SK-N-SH treated with all-trans-retinoic acid at 6 μM for 48 hours (cell line): ENCODE results near the gene PLAA.

Experiments
- ATAC-seq: fragments of 200-7000 bp; cut with Tn5 transposase; 3 replicates; pipeline ENCODE4 v1.9.1; 2020; ENCODE audit warnings: mild to moderate bottlenecking, moderate library complexity
- ARNTL ChIP-seq: fragments of 450-650 bp; formaldehyde crosslinking; IDR thresholded peaks from 2 replicates; pipeline ENCODE4 v1.5.0; 2020; ENCODE audit warnings: low read depth, mild to moderate bottlenecking, moderate library complexity, borderline replicate concordance
- ESRRG ChIP-seq: fragments of 250-450 bp; sonication (Bioruptor Pico); IDR thresholded peaks from 2 replicates; pipeline ENCODE4 v1.6.1; 2021; ENCODE audit warnings: mild to moderate bottlenecking
- ISL1 ChIP-seq: fragments of 250-450 bp; sonication (Bioruptor Pico); IDR thresholded peaks from 2 replicates; pipeline ENCODE4 v2.1.2; 2022; ENCODE audit warnings: mild to moderate bottlenecking, moderate library complexity
- OSR1 ChIP-seq: fragments of 250-450 bp; sonication (Bioruptor Pico); IDR thresholded peaks from 2 replicates; pipeline ENCODE4 v1.8.0; 2022; ENCODE audit warnings: moderate library complexity, mild to moderate bottlenecking, inconsistent platforms
- PPARA ChIP-seq: fragments of 250-450 bp; sonication (Bioruptor Pico); IDR thresholded peaks from 2 replicates; pipeline ENCODE4 v1.5.0; 2020; ENCODE audit warnings: mild to moderate bottlenecking, borderline replicate concordance
- RARB ChIP-seq: fragments of 250-450 bp; sonication (Bioruptor Pico); IDR thresholded peaks from 2 replicates; pipeline ENCODE4 v1.8.0; 2021; ENCODE audit warnings: mild to moderate bottlenecking, moderate library complexity
- TOX ChIP-seq: fragments of 250-450 bp; sonication (Bioruptor Pico); IDR thresholded peaks from 2 replicates; pipeline ENCODE4 v1.8.0; 2021; ENCODE audit warnings: mild to moderate bottlenecking, moderate library complexity, borderline replicate concordance
- ZC3H10 ChIP-seq: fragments of 250-450 bp; sonication (Bioruptor Pico); IDR thresholded peaks from 2 replicates; pipeline ENCODE4 v1.5.1; 2021; ENCODE audit warnings: mild to moderate bottlenecking, moderate library complexity
- ZFP3 ChIP-seq: fragments of 250-450 bp; sonication (Bioruptor Pico); IDR thresholded peaks from 2 replicates; pipeline ENCODE4 v1.5.0; 2020; ENCODE audit warnings: mild to moderate bottlenecking, moderate library complexity
- ZFP30 ChIP-seq: fragments of 450-650 bp; formaldehyde crosslinking; IDR thresholded peaks from 2 replicates; pipeline ENCODE4 v1.5.0; 2022; ENCODE audit warnings: mild to moderate bottlenecking, moderate library complexity
- ZNF565 ChIP-seq: fragments of 450-650 bp; formaldehyde crosslinking; conservative IDR thresholded peaks from 2 replicates; pipeline ENCODE4 v1.5.0; 2020; ENCODE audit warnings: low read depth, mild to moderate bottlenecking, moderate library complexity
- ZNF70 ChIP-seq: fragments of 450-650 bp; formaldehyde crosslinking; IDR thresholded peaks from 2 replicates; pipeline ENCODE4 v1.5.0; 2020; ENCODE audit warnings: mild to moderate bottlenecking, moderate library complexity
- ZNF8 ChIP-seq: fragments of 450-650 bp; formaldehyde crosslinking; IDR thresholded peaks from 2 replicates; pipeline ENCODE4 v1.5.0; 2020; ENCODE audit warnings: mild to moderate bottlenecking, moderate library complexity
- TF ChIP-seq, protein P1 (sequence below): fragments of 250-450 bp; sonication (Bioruptor Pico); IDR thresholded peaks from 2 replicates; pipeline ENCODE4 v1.5.1; 2021; ENCODE audit warnings: mild to moderate bottlenecking, moderate library complexity
- TF ChIP-seq, protein P2 (sequence below): fragments of 250-450 bp; sonication (Bioruptor Pico); IDR thresholded peaks from 2 replicates; pipeline ENCODE4 v1.8.0; 2021; ENCODE audit warnings: low read depth, mild to moderate bottlenecking, moderate library complexity, borderline replicate concordance
- TF ChIP-seq, protein P3 (sequence below): fragments of 250-450 bp; sonication (Bioruptor Pico); IDR thresholded peaks from 2 replicates; pipeline ENCODE4 v1.8.0; 2020; ENCODE audit warnings: mild to moderate bottlenecking, moderate library complexity, borderline replicate concordance
- TF ChIP-seq, protein P4 (sequence below): fragments of 250-450 bp; sonication (Bioruptor Pico); IDR thresholded peaks from 2 replicates; pipeline ENCODE4 v1.5.0; 2020; ENCODE audit warnings: mild to moderate bottlenecking, moderate library complexity
- TF ChIP-seq, protein P5 (sequence below): fragments of 250-450 bp; sonication (Bioruptor Pico); IDR thresholded peaks from 2 replicates; pipeline ENCODE4 v1.5.1; 2020; ENCODE audit warnings: low read depth, mild to moderate bottlenecking, moderate library complexity

The PLAA gene

DNA sequence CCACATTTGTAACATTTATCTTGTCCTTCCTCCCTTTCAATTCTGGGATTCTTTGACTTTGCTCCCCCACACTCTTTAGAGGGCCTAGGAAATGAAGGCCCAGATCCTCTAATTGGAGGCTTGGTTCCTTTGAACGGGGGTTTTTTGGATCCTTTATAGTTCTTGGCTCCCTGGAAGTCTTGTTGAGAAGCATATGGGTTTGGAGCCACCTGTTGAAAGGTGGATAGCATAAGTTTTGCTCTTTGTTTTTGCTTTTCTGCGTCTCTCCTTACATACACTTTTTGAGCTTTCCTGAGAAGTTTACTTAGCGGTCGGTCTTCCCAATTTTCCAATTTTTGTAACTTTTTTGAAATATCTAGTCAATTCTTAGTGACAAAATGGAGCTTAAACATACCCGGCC, 26.9 kb upstream of the PLAA start:
- no peak for TF ChIP-seq ZFP30 (CRISPR knock-in tag)
- TF ChIP-seq, protein P1, sequence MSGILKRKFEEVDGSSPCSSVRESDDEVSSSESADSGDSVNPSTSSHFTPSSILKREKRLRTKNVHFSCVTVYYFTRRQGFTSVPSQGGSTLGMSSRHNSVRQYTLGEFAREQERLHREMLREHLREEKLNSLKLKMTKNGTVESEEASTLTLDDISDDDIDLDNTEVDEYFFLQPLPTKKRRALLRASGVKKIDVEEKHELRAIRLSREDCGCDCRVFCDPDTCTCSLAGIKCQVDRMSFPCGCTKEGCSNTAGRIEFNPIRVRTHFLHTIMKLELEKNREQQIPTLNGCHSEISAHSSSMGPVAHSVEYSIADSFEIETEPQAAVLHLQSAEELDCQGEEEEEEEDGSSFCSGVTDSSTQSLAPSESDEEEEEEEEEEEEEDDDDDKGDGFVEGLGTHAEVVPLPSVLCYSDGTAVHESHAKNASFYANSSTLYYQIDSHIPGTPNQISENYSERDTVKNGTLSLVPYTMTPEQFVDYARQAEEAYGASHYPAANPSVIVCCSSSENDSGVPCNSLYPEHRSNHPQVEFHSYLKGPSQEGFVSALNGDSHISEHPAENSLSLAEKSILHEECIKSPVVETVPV = no peak
- no peak for TF ChIP-seq ZNF70 (CRISPR knock-in tag)
- no peak for ATAC-seq

DNA sequence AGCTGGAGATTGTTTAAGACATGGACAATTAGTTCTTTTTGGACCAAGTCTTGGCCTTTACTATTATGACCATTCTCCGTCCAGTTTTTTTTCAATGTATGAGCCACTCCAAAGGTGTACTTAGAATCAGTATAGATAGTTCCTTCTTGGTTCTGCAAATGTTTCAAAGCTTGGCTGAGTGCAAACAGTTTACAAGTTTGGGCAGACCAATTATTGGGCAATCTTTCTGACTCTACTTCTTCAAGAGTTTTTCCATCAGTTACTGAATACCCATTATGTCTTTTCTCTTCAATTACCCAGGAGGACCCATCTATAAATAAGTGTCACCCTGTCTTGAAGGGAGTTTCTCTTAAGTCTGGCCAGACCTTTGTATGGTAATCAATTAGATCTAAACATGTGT, 24.7 kb upstream of the PLAA start:
- no peak for ATAC-seq
- TF ChIP-seq ARNTL (no peak), RARB (CRISPR knock-in tag) (no peak), ZNF8 (CRISPR knock-in tag) (no peak), OSR1 (CRISPR knock-in tag) (no peak), TOX (CRISPR knock-in tag) (no peak), PPARA (no peak), ZC3H10 (CRISPR knock-in tag) (no peak), ZNF565 (CRISPR knock-in tag) (no peak), ESRRG (CRISPR knock-in tag) (no peak), ISL1 (CRISPR knock-in tag) (no peak), ZFP30 (CRISPR knock-in tag) (no peak)
- TF ChIP-seq, protein P2, sequence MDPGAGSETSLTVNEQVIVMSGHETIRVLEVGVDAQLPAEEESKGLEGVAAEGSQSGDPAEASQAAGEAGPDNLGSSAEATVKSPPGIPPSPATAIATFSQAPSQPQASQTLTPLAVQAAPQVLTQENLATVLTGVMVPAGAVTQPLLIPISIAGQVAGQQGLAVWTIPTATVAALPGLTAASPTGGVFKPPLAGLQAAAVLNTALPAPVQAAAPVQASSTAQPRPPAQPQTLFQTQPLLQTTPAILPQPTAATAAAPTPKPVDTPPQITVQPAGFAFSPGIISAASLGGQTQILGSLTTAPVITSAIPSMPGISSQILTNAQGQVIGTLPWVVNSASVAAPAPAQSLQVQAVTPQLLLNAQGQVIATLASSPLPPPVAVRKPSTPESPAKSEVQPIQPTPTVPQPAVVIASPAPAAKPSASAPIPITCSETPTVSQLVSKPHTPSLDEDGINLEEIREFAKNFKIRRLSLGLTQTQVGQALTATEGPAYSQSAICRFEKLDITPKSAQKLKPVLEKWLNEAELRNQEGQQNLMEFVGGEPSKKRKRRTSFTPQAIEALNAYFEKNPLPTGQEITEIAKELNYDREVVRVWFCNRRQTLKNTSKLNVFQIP (CRISPR knock-in tag) = no peak
- TF ChIP-seq, protein P3, sequence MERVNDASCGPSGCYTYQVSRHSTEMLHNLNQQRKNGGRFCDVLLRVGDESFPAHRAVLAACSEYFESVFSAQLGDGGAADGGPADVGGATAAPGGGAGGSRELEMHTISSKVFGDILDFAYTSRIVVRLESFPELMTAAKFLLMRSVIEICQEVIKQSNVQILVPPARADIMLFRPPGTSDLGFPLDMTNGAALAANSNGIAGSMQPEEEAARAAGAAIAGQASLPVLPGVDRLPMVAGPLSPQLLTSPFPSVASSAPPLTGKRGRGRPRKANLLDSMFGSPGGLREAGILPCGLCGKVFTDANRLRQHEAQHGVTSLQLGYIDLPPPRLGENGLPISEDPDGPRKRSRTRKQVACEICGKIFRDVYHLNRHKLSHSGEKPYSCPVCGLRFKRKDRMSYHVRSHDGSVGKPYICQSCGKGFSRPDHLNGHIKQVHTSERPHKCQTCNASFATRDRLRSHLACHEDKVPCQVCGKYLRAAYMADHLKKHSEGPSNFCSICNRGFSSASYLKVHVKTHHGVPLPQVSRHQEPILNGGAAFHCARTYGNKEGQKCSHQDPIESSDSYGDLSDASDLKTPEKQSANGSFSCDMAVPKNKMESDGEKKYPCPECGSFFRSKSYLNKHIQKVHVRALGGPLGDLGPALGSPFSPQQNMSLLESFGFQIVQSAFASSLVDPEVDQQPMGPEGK = no peak
- TF ChIP-seq, protein P1 = no peak
- TF ChIP-seq, protein P4, sequence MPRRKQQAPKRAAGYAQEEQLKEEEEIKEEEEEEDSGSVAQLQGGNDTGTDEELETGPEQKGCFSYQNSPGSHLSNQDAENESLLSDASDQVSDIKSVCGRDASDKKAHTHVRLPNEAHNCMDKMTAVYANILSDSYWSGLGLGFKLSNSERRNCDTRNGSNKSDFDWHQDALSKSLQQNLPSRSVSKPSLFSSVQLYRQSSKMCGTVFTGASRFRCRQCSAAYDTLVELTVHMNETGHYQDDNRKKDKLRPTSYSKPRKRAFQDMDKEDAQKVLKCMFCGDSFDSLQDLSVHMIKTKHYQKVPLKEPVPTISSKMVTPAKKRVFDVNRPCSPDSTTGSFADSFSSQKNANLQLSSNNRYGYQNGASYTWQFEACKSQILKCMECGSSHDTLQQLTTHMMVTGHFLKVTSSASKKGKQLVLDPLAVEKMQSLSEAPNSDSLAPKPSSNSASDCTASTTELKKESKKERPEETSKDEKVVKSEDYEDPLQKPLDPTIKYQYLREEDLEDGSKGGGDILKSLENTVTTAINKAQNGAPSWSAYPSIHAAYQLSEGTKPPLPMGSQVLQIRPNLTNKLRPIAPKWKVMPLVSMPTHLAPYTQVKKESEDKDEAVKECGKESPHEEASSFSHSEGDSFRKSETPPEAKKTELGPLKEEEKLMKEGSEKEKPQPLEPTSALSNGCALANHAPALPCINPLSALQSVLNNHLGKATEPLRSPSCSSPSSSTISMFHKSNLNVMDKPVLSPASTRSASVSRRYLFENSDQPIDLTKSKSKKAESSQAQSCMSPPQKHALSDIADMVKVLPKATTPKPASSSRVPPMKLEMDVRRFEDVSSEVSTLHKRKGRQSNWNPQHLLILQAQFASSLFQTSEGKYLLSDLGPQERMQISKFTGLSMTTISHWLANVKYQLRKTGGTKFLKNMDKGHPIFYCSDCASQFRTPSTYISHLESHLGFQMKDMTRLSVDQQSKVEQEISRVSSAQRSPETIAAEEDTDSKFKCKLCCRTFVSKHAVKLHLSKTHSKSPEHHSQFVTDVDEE (CRISPR knock-in tag) = no peak
- TF ChIP-seq, protein P5, sequence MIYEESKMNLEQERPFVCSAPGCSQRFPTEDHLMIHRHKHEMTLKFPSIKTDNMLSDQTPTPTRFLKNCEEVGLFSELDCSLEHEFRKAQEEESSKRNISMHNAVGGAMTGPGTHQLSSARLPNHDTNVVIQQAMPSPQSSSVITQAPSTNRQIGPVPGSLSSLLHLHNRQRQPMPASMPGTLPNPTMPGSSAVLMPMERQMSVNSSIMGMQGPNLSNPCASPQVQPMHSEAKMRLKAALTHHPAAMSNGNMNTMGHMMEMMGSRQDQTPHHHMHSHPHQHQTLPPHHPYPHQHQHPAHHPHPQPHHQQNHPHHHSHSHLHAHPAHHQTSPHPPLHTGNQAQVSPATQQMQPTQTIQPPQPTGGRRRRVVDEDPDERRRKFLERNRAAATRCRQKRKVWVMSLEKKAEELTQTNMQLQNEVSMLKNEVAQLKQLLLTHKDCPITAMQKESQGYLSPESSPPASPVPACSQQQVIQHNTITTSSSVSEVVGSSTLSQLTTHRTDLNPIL (CRISPR knock-in tag) = no peak

DNA sequence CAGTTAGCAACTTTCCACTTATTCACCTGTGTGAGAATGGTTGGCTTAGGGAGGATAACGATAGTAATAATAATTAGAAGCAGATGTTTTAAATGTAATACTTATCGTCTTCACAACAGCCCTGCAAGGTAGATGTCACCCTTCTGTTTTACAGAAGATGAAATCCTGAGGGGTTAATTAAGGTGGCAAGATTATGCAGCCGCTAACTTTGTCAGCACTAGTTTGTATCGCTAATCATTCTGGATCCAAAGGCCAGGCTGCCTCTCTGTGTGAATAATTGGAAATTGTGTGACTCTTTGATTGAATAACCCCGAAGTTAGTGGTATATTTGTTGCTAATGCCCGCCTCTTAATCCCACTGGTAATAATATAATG, 9.8 kb upstream of the PLAA start:
- ATAC-seq = no peak
- TF ChIP-seq OSR1 (CRISPR knock-in tag) (no peak), ZFP3 (CRISPR knock-in tag) (no peak), ZNF70 (CRISPR knock-in tag) (no peak), ZFP30 (CRISPR knock-in tag) (no peak), ZNF565 (CRISPR knock-in tag) (no peak), ARNTL (no peak), ZNF8 (CRISPR knock-in tag) (no peak), TOX (CRISPR knock-in tag) (no peak)
